ENCODE data around the gene DNM3.

DNA sequence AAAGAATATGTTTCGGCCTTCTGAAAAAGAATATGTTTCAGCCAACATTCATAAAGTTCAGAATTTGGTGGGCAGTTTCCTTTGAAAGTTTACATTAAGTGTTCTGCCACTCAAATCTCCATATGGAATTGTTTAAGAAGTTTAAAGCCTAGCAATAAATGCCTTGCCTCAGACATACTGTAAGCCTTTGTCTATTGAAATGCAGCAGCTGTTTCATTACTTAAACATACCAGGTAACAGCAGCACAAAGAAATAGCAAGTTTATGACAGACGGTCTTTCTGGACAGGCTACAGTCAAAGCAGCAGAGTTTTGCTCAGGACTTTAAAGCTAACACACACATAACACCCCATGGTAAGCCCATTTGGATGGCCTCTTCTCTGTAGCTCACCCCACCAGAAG, 540.6 kb downstream of the DNM3 start:
- TF ChIP-seq CTCF (conservative IDR thresholded peaks at IDR 0.05; ENCODE audit: low read depth in 2 of 2) = no peak
- no peak for TF ChIP-seq CREB1 (CRISPR knock-in tag; IDR thresholded peaks at IDR 0.05; ENCODE audit: low read depth)
